ENCODE data around the gene PDE1A. TPM values are rescaled to one million over a fixed set of nuclear protein-coding genes. Genes with fewer than 3 reads are reported as not detected.

PDE1A gene
- total RNA-seq, 4 donors from 2014 or later: 9.2 to 11.0 (median 10.1) TPM

DNA sequence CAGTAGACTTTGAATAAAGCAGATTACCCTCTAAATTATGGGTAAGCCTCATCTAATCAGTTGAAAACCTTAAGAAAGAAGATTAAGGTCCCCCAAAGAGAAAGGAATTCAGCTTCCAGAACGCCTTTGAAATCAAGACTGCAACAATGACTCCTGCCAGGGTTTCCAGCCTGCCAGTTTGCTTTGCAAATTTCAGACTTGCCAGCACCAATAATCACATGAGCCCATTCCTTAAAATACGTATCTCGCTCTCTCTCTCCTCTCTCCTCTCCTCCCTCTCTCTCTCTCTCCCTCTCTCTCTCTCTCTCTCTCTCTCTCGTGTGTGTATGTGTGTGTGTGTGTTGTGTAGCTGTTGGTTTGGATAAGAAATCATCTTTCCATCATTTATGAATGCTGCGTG is 184.2 kb downstream of the PDE1A start:
- TF ChIP-seq, protein P1, sequence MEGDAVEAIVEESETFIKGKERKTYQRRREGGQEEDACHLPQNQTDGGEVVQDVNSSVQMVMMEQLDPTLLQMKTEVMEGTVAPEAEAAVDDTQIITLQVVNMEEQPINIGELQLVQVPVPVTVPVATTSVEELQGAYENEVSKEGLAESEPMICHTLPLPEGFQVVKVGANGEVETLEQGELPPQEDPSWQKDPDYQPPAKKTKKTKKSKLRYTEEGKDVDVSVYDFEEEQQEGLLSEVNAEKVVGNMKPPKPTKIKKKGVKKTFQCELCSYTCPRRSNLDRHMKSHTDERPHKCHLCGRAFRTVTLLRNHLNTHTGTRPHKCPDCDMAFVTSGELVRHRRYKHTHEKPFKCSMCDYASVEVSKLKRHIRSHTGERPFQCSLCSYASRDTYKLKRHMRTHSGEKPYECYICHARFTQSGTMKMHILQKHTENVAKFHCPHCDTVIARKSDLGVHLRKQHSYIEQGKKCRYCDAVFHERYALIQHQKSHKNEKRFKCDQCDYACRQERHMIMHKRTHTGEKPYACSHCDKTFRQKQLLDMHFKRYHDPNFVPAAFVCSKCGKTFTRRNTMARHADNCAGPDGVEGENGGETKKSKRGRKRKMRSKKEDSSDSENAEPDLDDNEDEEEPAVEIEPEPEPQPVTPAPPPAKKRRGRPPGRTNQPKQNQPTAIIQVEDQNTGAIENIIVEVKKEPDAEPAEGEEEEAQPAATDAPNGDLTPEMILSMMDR (IDR thresholded peaks at IDR 0.05; ENCODE audit: low read depth): no peak

DNA sequence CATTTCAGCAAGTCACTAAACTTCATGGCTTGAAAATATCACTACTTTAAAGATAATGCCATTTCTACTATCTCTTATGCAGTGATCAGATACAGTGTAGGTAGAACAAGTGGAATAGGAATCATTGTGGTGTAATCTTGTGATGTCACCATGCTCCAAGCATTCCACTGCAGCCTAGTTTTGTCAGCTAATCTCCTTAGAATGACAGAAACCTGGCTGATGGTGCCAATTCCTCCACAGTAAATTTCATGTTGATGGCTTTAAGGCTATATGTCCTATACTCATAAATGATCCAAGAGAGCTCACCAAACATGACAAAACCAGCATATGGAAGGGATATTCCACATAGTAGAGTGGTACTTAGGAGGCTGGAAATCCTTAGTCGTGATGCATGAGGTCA is 184.9 kb downstream of the PDE1A start:
- TF ChIP-seq, protein P1 (IDR thresholded peaks at IDR 0.05; ENCODE audit: low read depth): no peak

DNA sequence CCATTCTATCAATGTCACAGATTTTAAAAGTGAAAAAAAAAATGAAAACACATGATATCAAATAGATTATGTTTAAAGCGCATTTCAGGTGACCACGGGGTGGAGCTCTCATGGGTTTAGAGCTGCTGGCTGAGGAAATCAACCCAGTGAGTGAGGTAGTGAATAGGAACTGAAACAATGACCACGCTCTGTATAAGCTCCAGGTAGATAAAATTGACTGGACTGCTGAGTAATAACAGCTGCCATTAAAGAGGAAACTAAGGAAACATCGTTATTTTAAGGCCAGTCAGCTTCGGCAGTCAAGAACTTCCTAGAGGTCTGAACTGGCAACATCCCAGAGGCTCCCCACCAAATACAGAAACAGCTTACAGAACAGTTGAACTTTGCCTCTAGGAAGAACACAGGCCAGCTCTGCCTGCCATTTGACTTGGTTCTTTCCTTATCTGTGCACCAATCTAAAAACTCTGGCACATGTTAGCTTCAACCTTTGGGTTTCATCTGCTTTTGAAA is 185.9 kb downstream of the PDE1A start:
- TF ChIP-seq, protein P1 (IDR thresholded peaks at IDR 0.05; ENCODE audit: low read depth): no peak

DNA sequence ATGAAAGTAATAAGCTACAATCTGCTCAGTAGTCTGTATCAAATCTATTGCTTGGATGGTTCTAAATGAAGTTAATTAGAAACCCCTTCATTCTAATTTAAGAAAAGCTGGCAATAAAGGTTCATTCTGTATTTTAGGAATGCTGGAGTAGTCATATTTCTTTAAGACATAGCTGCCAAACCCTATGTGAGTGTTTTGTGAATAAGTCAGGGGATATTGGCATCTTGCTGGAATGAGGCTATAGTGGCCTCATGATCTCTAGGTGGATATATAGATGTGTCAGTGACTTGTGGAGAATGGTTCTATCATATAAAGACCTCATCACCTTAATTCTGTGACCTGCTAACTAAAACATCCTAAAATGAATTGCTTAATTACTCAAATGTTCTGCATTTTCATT is 196.3 kb downstream of the PDE1A start:
- TF ChIP-seq, protein P1 (IDR thresholded peaks at IDR 0.05; ENCODE audit: low read depth): no peak

DNA sequence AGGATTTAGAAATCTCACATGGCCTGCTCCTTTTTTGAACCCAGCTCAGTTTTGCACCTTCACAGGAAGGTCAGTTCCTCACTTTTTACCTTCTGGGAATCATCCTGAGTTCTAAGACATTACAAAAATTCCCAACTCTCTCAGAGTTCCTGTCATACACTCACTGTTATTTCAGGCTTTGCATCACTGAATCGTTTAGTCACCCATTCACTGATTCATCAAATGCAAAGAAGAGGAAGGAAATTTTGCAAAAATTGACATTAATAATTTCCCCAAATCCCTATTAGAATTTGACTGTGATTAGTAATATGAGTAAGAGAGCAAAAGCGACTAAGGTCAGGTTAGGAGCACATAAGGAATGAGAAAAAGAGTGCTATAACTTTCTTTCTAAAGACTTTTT is 197.5 kb downstream of the PDE1A start:
- TF ChIP-seq, protein P1 (IDR thresholded peaks at IDR 0.05; ENCODE audit: low read depth): no peak

DNA sequence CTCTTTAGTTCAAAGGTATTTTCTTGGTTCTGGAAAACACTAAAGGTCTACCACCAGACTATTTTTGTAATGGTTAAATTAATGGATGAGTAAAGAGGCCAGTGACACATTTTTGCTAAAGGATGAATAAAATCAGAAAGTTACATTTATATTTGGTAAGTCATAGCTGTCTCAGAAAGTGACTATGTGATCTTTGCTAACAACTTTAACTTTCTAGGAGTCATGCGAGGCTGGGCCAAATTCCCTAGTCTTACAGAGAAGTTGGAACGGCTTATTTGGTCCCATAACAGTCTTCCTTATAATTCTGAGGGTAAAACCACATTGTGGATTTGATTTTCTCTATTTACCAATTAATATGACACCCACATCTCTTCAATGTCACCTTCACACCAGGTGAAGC is 198.1 kb downstream of the PDE1A start:
- TF ChIP-seq, protein P1 (IDR thresholded peaks at IDR 0.05; ENCODE audit: low read depth): no peak

DNA sequence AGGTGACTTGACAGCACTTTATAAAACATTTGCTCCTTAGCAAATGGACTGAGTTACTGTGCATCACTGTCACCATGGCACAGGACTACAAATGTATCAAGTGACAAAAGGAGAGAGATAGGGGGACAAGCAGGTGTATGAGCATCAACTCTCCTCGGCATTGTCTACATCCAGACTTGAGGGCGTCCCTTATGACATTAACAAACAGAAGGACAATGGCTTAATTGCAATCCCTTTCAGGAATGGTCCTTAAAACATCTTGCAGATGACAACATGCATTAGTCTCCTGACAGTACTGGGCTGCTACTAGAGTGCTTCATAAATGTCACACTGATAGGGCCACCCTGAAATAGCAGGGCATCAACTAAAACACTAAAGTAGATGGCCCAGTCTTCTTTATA is 198.8 kb downstream of the PDE1A start:
- TF ChIP-seq, protein P1 (IDR thresholded peaks at IDR 0.05; ENCODE audit: low read depth): no peak

Data from subcutaneous adipose tissue (tissue), 4 donors.